Neural progenitor cell (in vitro differentiated cells): Measurements from ENCODE around the gene NTM. TPM values are rescaled to one million over a fixed set of nuclear protein-coding genes. Genes with fewer than 3 reads are reported as not detected.
"Not testable (repeated sequence)": the region's sequence is repeated elsewhere in the genome, so short reads cannot be mapped to it uniquely, and the experiment has no call there.

Source experiments
- DNase-seq: peaks from one replicate; pipeline ENCODE4 v3.0.0-alpha.2; 2016; ENCODE audit warnings: low spot score
- H2AFZ ChIP-seq: fragments of 200-600 bp; sonication (generic); replicated peaks from 2 replicates; pipeline ENCODE4 v1.6.1; 2016; ENCODE audit warnings: antibody characterized with exemption
- H3F3A ChIP-seq: fragments of 200-600 bp; sonication (generic); 2 replicates; pipeline ENCODE4 v1.6.1; 2016; ENCODE audit warnings: antibody characterized with exemption, low read depth
- H3K27ac ChIP-seq: fragments of 200-600 bp; sonication (generic); 2 replicates; pipeline ENCODE4 v1.5.1; 2016; ENCODE audit warnings: mild to moderate bottlenecking
- H3K27me3 ChIP-seq: fragments of 200-600 bp; sonication (generic); 2 replicates; pipeline ENCODE4 v1.6.1; 2016; ENCODE audit warnings: mild to moderate bottlenecking, moderate library complexity
- H3K36me3 ChIP-seq: fragments of 200-600 bp; sonication (generic); 2 replicates; pipeline ENCODE4 v1.5.1; 2016
- H3K4me1 ChIP-seq: fragments of 200-600 bp; sonication (generic); 2 replicates; pipeline ENCODE4 v1.6.1; 2016; ENCODE audit warnings: mixed run types
- H3K4me2 ChIP-seq: fragments of 200-600 bp; sonication (generic); 2 replicates; pipeline ENCODE4 v1.6.1; 2016
- H3K4me3 ChIP-seq: fragments of 200-600 bp; sonication (generic); 2 replicates; pipeline ENCODE4 v1.5.1; 2016
- H3K79me2 ChIP-seq: fragments of 200-600 bp; sonication (generic); 2 replicates; pipeline ENCODE4 v1.6.1; 2016; ENCODE audit warnings: low read depth
- H3K9ac ChIP-seq: fragments of 200-600 bp; sonication (generic); 2 replicates; pipeline ENCODE4 v1.6.1; 2016
- H3K9me3 ChIP-seq: fragments of 200-600 bp; sonication (generic); 2 replicates; pipeline ENCODE4 v1.5.1; 2016; ENCODE audit warnings: low read depth
- H4K20me1 ChIP-seq: fragments of 200-600 bp; sonication (generic); 2 replicates; pipeline ENCODE4 v1.6.1; 2016; ENCODE audit warnings: low read depth
- H3K27ac Mint-ChIP-seq: 3 replicates; pipeline ENCODE4 v1.8.0; 2021; ENCODE audit warnings: mixed read lengths
- H3K27me3 Mint-ChIP-seq: 2 replicates; pipeline ENCODE4 v1.8.0; 2022; ENCODE audit warnings: low read depth, mild to moderate bottlenecking, inconsistent platforms, moderate library complexity, mixed read lengths; ENCODE audit not compliant: insufficient read depth
- H3K36me3 Mint-ChIP-seq: 3 replicates; pipeline ENCODE4 v1.8.0; 2021; ENCODE audit warnings: mixed read lengths
- H3K4me1 Mint-ChIP-seq: 3 replicates; pipeline ENCODE4 v1.8.0; 2021; ENCODE audit warnings: mixed read lengths
- H3K4me3 Mint-ChIP-seq: 3 replicates; pipeline ENCODE4 v1.8.0; 2021; ENCODE audit warnings: mild to moderate bottlenecking, moderate library complexity, mixed read lengths
- H3K9me3 Mint-ChIP-seq: 3 replicates; pipeline ENCODE4 v1.8.0; 2020; ENCODE audit warnings: mixed read lengths
- EZH2 ChIP-seq: fragments of 200-600 bp; sonication (generic); IDR thresholded peaks from 2 replicates; pipeline ENCODE4 v1.6.1; 2017; ENCODE audit warnings: antibody characterized with exemption, mild to moderate bottlenecking, moderate library complexity
- EZH2phosphoT487 ChIP-seq: fragments of 200-600 bp; sonication (generic); IDR thresholded peaks from 2 replicates; pipeline ENCODE4 v1.6.1; 2017; ENCODE audit warnings: antibody characterized with exemption
- total RNA-seq: library from RNA; depleted of rRNA; stranded (reverse); fragments of >200 nt; gene quantifications from 2 replicates; pipeline ENCODE4 v1.2.3, GENCODE V29; 2015; ENCODE audit warnings: low replicate concordance
- TF ChIP-seq, protein P1 (sequence below): fragments of 200-600 bp; sonication (generic); IDR thresholded peaks from 2 replicates; pipeline ENCODE4 v1.5.1; 2017; ENCODE audit warnings: antibody characterized with exemption, mild to moderate bottlenecking

Gene NTM
- total RNA-seq, 1 donor from 2014 or later: 4.3 TPM

DNA sequence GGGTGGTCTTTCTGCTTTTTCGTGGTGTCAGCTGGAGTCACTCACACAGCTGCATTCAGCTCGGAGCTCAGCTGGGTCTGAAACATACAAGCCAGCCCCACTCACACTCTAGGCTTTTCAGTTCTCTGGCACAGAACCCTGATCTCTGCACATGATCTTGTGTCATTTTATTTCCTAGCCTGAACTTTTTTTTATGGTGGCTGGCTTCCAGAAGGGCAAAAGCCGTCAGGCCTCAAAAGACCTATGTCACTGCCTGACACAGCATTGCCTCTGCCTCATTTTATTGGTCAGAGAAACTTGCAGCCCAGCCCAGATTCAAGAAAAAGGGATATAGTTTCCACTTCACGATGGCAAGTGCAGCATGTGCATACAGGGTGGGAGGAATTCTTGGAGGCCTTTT, 117.8 kb downstream of the NTM start:
- H3K36me3 ChIP-seq: no peaks in the 10 kb centered on the region
- no peak for DNase-seq
- Mint-ChIP-seq H3K4me3 (no peak overlapping the region), H3K9me3 (no peaks in the 10 kb centered on the region), H3K36me3 (no peaks in the 10 kb centered on the region), H3K4me1 (peaks cover 4% of the 10 kb centered on the region), H3K27me3 (peaks cover 3% of the 10 kb centered on the region), H3K27ac (no peak overlapping the region)
- H3F3A ChIP-seq: peaks cover 14% of the 10 kb centered on the region
- H3K79me2 ChIP-seq: no peaks in the 10 kb centered on the region
- H3K4me3 ChIP-seq: no peak overlapping the region
- no peaks in the 10 kb centered on the region for H3K9me3 ChIP-seq
- H2AFZ ChIP-seq: no peak overlapping the region
- peaks cover 15% of the 10 kb centered on the region for H3K4me1 ChIP-seq
- no peaks in the 10 kb centered on the region for H3K27me3 ChIP-seq
- H3K27ac ChIP-seq: no peak overlapping the region
- H3K9ac ChIP-seq: no peak overlapping the region
- peaks cover 5% of the 10 kb centered on the region for H4K20me1 ChIP-seq
- no peak for TF ChIP-seq EZH2
- H3K4me2 ChIP-seq: no peak overlapping the region

GRCh38 chr11:131491503-131491902, 121.1 kb downstream of the NTM start:
- no peaks in the 10 kb centered on the region for H3K36me3 Mint-ChIP-seq
- H3K4me2 ChIP-seq: no peak overlapping the region
- H3F3A ChIP-seq: no peaks in the 10 kb centered on the region
- no peak overlapping the region for H3K4me3 Mint-ChIP-seq
- H4K20me1 ChIP-seq: no peaks in the 10 kb centered on the region
- H3K27ac ChIP-seq: no peak overlapping the region
- peaks cover 3% of the 10 kb centered on the region for H3K27me3 Mint-ChIP-seq
- H3K27me3 ChIP-seq: no peaks in the 10 kb centered on the region
- no peak overlapping the region for H2AFZ ChIP-seq
- H3K4me1 ChIP-seq: no peaks in the 10 kb centered on the region
- no peaks in the 10 kb centered on the region for H3K9me3 Mint-ChIP-seq
- H3K4me3 ChIP-seq: no peak overlapping the region
- H3K4me1 Mint-ChIP-seq: no peaks in the 10 kb centered on the region
- no peak overlapping the region for H3K27ac Mint-ChIP-seq
- no peak overlapping the region for H3K9ac ChIP-seq
- no peaks in the 10 kb centered on the region for H3K79me2 ChIP-seq
- no peak for DNase-seq
- no peak for TF ChIP-seq EZH2
- H3K36me3 ChIP-seq: no peaks in the 10 kb centered on the region
- H3K9me3 ChIP-seq: no peaks in the 10 kb centered on the region

- Histone ChIP-seq H3K9ac (no peak overlapping the region), H3K27ac (no peak overlapping the region), H3K4me1 (peaks cover 5% of the 10 kb centered on the region), H3K27me3 (no peaks in the 10 kb centered on the region), H3K4me3 (no peak overlapping the region), H3F3A (no peaks in the 10 kb centered on the region), H3K79me2 (no peaks in the 10 kb centered on the region), H4K20me1 (no peaks in the 10 kb centered on the region), H3K9me3 (no peaks in the 10 kb centered on the region), H3K4me2 (no peak overlapping the region), H3K36me3 (no peaks in the 10 kb centered on the region), H2AFZ (peak overlapping the region; percentile 72)
- no peak for DNase-seq
- Mint-ChIP-seq H3K9me3 (no peaks in the 10 kb centered on the region), H3K36me3 (no peaks in the 10 kb centered on the region), H3K4me1 (no peaks in the 10 kb centered on the region), H3K4me3 (no peak overlapping the region), H3K27me3 (peaks cover 2% of the 10 kb centered on the region), H3K27ac (no peak overlapping the region)
- TF ChIP-seq EZH2 (no peak), EZH2phosphoT487 (no peak)
- TF ChIP-seq, protein P1, sequence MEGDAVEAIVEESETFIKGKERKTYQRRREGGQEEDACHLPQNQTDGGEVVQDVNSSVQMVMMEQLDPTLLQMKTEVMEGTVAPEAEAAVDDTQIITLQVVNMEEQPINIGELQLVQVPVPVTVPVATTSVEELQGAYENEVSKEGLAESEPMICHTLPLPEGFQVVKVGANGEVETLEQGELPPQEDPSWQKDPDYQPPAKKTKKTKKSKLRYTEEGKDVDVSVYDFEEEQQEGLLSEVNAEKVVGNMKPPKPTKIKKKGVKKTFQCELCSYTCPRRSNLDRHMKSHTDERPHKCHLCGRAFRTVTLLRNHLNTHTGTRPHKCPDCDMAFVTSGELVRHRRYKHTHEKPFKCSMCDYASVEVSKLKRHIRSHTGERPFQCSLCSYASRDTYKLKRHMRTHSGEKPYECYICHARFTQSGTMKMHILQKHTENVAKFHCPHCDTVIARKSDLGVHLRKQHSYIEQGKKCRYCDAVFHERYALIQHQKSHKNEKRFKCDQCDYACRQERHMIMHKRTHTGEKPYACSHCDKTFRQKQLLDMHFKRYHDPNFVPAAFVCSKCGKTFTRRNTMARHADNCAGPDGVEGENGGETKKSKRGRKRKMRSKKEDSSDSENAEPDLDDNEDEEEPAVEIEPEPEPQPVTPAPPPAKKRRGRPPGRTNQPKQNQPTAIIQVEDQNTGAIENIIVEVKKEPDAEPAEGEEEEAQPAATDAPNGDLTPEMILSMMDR: no peak
Measured at GRCh38 chr11:131495423-131495822, 125.0 kb downstream of the NTM start.

DNA sequence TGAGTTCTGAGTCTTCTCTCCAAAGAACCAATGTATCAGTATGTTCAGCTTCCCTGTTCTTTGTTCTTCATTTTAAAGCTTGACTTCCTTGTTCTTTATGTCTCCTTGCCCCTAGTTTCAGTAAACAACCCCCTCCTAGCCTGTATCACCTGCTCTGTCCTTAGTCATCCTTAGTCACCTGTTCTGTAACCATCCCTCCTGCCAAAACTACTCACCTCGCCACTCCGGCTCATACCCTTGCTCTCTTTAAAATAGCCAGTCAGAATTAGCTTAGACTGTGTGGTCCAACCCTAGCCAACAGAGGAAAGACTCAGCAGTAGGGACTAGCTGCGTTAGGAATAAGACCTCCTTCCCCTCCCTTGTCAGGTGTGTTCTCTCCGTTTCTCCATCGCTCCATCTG, 127.3 kb downstream of the NTM start:
- H3K36me3 Mint-ChIP-seq, H3K4me3 Mint-ChIP-seq, H3K79me2 ChIP-seq, H3F3A ChIP-seq, H3K27ac ChIP-seq, H3K4me1 ChIP-seq, H3K9me3 ChIP-seq, H3K4me3 ChIP-seq, H3K4me2 ChIP-seq, H3K27me3 Mint-ChIP-seq, H4K20me1 ChIP-seq, H3K36me3 ChIP-seq, DNase-seq, H3K9me3 Mint-ChIP-seq, H3K27me3 ChIP-seq, H3K4me1 Mint-ChIP-seq, H3K9ac ChIP-seq, H3K27ac Mint-ChIP-seq, H2AFZ ChIP-seq: not testable (repeated sequence)

DNA sequence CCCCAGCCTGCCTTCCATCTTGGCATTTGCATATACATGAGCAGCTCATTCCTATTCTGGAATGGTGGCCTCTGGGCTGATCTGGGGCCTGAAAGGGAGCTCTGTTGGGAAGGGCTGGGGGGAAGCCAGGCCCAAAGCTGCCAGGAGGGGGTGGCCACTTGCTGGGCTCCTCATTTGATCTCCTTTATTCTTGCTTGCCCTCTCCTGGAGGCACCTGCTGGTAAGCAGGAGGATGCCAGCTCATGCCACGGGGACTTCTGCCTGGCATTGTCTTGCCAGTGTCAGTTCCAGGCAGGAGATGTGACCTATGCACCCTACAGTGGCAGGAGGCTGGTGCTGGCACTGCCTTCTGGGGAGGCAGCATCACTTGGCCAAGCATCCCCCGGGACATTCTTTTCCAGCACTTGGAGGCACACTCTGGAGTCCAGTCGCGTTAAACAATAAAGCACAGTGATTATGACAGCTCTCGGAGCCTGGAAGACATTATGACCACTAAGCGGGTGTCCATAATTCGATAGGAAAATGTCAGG, 128.3 kb downstream of the NTM start:
- TF ChIP-seq EZH2phosphoT487: no peak
- TF ChIP-seq, protein P1: no peak
- TF ChIP-seq EZH2: no peak

More for the DNA sequence above, 128.3 kb downstream of the NTM start:
- no peak overlapping the region for H3K9ac ChIP-seq
- Mint-ChIP-seq H3K27me3 (peaks cover 6% of the 10 kb centered on the region), H3K27ac (no peak overlapping the region), H3K9me3 (no peaks in the 10 kb centered on the region), H3K36me3 (no peaks in the 10 kb centered on the region), H3K4me1 (no peaks in the 10 kb centered on the region), H3K4me3 (no peak overlapping the region)
- H4K20me1 ChIP-seq: no peaks in the 10 kb centered on the region
- peak; percentile 12 for DNase-seq
- no peaks in the 10 kb centered on the region for H3F3A ChIP-seq
- H3K36me3 ChIP-seq: no peaks in the 10 kb centered on the region
- H3K4me1 ChIP-seq: peaks cover 5% of the 10 kb centered on the region
- H2AFZ ChIP-seq: no peak overlapping the region
- H3K4me2 ChIP-seq: no peak overlapping the region
- H3K27ac ChIP-seq: no peak overlapping the region
- no peaks in the 10 kb centered on the region for H3K27me3 ChIP-seq
- no peaks in the 10 kb centered on the region for H3K79me2 ChIP-seq
- no peak overlapping the region for H3K4me3 ChIP-seq
- no peaks in the 10 kb centered on the region for H3K9me3 ChIP-seq
